Measurements from ENCODE around the gene LRRC72. TPM values are rescaled to one million over a fixed set of nuclear protein-coding genes. Genes with fewer than 3 reads are reported as not detected.
"Not testable (repeated sequence)": the region's sequence is repeated elsewhere in the genome, so short reads cannot be mapped to it uniquely, and the experiment has no call there.

LRRC72 gene
- total RNA-seq, 2 experiments from 2014 or later, result not detected

DNA sequence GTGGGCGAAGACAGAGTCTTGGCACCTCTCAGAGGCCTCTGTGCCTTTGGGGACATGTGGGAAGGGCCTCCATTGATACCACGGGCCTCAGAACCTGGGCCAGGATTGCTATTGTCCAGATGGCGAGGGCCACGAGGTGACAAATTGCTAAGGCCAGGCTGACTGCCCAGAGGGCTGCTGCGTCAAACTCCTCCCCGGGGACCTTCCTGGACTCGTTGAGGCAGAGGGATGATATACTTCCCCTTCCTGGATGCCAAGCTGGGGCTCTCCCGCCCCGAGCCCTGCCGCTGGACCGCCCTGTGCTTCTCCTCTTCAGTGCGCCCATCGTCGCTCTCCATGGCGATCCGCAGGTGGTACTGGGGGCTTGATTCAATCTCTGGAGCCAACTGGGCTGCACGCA is 58.9 kb downstream of the LRRC72 start:
- DNase-seq, result no peak
- Mint-ChIP-seq H3K9me3 (no peaks in the 10 kb centered on the region), H3K27me3 (peaks cover 6% of the 10 kb centered on the region), H3K4me1 (no peaks in the 10 kb centered on the region), H3K27ac (no peak overlapping the region), H3K4me3 (no peak overlapping the region), H3K36me3 (no peaks in the 10 kb centered on the region)

DNA sequence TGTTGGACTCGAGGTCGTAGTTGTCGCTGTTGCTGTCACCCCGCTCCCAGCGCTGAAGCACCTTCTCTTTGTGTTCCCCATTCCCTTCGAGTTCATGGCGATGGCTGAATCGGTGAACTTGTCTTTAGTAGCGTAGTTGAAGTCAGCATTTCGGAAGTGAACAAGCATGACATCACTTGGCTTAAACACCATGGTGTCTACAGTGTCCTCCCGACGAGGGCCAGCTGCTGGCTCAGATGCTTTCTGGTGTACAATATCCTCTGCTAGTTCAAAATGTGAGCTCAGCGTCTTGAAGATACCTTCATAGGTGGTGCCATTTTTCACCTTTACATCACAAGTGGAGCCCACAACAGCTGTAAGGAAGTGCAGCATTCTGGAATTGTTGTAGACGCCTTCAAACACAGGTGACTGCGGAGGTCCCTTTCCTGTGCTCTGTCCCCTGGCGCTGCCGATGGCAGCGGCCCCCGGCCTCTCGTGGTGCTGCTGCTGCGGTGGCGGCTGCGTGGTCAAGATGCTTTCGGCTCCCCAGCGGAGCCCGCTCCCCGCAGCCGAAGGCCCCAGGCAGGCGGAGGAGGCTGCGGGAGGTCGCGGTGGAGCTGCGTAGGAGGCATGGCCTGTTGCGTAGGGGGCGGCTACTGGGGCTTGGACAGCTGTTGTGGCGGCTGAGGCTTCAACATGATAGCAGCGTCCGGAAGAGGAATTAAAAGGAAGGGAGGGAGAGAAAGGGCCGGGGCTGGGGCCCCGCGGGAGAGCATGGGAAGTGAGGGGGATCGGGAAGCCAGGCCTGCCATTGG is 59.7 kb downstream of the LRRC72 start:
- Mint-ChIP-seq H3K4me3 (no peak overlapping the region), H3K36me3 (no peaks in the 10 kb centered on the region), H3K27ac (no peak overlapping the region), H3K4me1 (no peaks in the 10 kb centered on the region), H3K27me3 (peaks cover 6% of the 10 kb centered on the region), H3K9me3 (no peaks in the 10 kb centered on the region)
- DNase-seq, result no peak

DNA sequence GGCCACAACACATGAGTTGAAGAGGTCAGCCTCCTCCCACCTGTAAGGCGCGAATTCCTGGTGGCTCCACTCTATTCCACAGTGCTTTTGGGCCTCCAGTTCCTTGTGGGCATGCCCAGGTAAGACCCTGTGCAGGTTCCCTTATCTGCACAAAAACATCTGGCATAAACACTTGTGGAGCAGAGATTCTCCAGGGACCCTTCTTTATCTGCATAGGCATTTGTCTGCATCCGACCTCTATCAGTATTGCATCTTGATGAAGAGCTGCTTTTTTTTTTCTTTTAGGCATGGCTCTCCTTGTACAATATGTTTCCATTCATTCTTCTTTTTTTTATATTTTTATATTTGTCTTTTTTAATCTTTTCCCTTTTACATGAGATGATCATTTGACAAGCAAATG is 60.5 kb downstream of the LRRC72 start:
- no peak for DNase-seq
- Mint-ChIP-seq H3K9me3 (no peaks in the 10 kb centered on the region), H3K27ac (no peak overlapping the region), H3K27me3 (peaks cover 2% of the 10 kb centered on the region), H3K4me3 (no peak overlapping the region), H3K4me1 (no peaks in the 10 kb centered on the region), H3K36me3 (no peaks in the 10 kb centered on the region)

DNA sequence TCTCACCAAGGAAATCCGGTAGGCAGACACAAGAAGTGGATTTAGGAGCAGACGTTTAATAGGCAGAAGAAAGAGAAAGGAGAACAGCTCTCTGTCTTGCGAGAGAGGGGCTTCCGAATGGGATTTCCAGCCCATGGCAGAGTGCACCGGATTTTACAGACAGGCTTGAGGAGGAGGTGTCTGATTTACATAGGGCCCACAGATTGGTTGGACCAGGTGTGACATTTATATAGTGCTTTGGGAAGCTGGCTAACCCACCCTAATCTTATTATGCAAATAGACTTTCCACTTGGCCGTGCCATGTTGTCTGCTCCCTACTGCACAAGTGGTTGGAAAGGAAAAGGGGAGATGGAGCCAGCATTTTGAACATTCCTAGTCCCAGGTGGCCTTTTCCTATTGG is 61.2 kb downstream of the LRRC72 start:
- Mint-ChIP-seq H3K4me1 (no peaks in the 10 kb centered on the region), H3K4me3 (no peak overlapping the region)

DNA sequence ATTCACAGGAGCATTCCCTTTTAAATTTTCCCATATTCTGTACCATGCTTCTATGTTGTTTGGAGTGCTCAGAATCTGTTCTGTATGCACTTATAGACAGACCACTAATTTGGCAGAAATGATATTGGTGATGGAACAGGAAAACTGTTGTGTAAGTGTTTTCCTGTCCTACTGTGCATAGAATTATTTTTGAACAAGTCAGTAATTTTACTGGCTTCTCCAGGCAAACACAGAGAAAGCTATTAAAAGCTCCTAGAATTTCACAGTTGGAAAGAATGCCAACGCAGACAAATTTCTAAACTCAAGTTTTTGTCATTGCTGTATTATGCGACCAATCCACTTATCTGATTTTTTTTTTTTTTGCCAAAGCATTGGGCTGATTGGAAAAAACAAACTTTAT is 63.3 kb downstream of the LRRC72 start:
- no peaks in the 10 kb centered on the region for H3K9me3 Mint-ChIP-seq
- no peaks in the 10 kb centered on the region for H3K36me3 Mint-ChIP-seq
- H3K27ac Mint-ChIP-seq, result no peak overlapping the region
- no peaks in the 10 kb centered on the region for H3K4me1 Mint-ChIP-seq
- H3K4me3 Mint-ChIP-seq, result no peak overlapping the region
- peaks cover 2% of the 10 kb centered on the region for H3K27me3 Mint-ChIP-seq
- no peak for DNase-seq

More for the DNA sequence above, 61.2 kb downstream of the LRRC72 start:
- no peak overlapping the region for H3K27ac Mint-ChIP-seq
- DNase-seq, result no peak
- H3K27me3 Mint-ChIP-seq, result peaks cover 2% of the 10 kb centered on the region
- no peaks in the 10 kb centered on the region for H3K9me3 Mint-ChIP-seq
- H3K36me3 Mint-ChIP-seq, result no peaks in the 10 kb centered on the region

DNA sequence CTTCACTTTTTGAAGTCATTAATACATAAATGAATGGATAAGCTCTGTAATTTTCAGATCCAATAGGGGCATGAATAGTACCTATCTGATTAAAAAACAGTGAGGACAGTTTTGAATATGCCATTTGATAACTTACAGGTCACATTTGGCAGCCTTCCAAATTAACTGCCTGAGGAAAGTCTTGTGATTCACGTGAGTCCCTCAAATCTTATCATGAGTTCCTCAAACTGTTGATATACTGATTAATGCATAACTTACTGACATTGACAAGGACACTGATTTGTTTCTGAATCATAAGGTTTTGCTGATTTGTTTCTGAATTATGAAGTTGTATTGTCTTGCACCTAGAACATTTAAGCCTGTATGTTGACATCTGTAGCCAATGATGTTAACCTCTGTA is 63.8 kb downstream of the LRRC72 start:
- H3K4me1 Mint-ChIP-seq, result no peaks in the 10 kb centered on the region
- H3K27me3 Mint-ChIP-seq, result no peaks in the 10 kb centered on the region
- H3K27ac Mint-ChIP-seq, result no peak overlapping the region
- H3K4me3 Mint-ChIP-seq, result no peak overlapping the region
- H3K9me3 Mint-ChIP-seq, result no peaks in the 10 kb centered on the region
- no peaks in the 10 kb centered on the region for H3K36me3 Mint-ChIP-seq
- no peak for DNase-seq

DNA sequence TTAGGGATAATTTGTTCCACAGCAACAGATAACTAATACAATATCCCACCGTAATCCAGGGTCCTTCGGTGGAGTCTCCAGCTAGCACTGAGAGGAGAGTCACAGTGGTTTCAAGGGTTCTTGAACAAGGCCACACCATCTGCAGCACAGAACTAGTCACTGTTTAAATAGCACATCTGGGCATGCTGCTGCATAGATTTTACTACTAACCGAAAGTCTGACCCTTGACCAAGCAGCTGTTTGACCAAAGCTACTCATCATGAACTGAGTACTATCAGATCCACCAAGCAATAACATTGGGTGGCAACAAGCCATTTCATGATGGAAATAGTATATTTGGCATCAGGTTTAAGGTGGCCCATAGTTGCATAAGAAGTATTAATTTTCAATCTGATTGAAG is 65.8 kb downstream of the LRRC72 start:
- Mint-ChIP-seq H3K9me3 (no peaks in the 10 kb centered on the region), H3K36me3 (no peaks in the 10 kb centered on the region), H3K27ac (no peak overlapping the region), H3K27me3 (no peaks in the 10 kb centered on the region), H3K4me1 (no peaks in the 10 kb centered on the region), H3K4me3 (no peak overlapping the region)
- DNase-seq, result no peak

DNA sequence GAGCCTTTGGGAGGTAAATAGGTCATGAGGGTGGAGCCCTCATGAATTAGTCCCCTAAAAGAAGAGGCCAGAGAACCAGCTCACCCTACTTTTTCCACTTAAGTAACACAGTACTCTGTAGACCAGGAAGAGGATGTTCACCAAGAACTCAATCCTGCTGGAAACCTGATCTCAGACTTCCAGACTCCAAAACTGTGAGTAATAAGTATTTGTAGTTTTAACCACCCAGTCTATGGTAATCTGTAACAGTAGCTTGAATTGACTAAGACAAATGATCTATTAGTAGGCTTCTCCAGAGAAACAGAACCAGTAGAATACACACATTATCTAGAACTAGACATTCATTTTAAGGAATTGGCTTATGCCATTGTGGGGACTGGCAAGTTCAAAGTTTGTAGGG is 67.4 kb downstream of the LRRC72 start:
- no peak overlapping the region for H3K4me3 Mint-ChIP-seq
- H3K27me3 Mint-ChIP-seq, result no peaks in the 10 kb centered on the region
- no peaks in the 10 kb centered on the region for H3K36me3 Mint-ChIP-seq
- no peaks in the 10 kb centered on the region for H3K4me1 Mint-ChIP-seq
- H3K27ac Mint-ChIP-seq, result no peak overlapping the region
- no peak for DNase-seq
- H3K9me3 Mint-ChIP-seq, result no peaks in the 10 kb centered on the region

DNA sequence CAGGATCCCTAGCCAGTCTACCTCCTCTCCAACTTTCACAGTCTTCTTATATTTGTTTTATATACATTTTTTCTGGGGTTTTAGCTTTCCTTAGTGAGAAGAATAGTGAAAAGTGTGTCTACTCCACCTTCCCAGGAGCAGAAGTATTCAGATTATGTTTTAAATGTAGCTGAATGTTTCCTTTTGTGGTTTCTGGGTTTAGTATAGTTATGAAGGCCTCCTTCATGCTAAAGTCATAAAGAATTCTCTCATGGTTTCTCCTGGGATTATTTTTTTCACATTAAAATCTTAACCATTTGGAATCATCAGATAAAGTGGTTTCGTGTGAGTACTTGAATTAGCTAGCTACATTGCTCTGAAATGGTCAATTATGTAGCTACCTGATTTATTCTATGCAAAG is 68.1 kb downstream of the LRRC72 start:
- H3K4me1 Mint-ChIP-seq, result no peaks in the 10 kb centered on the region
- H3K4me3 Mint-ChIP-seq, result no peak overlapping the region
- no peak for DNase-seq
- H3K27me3 Mint-ChIP-seq, result no peaks in the 10 kb centered on the region
- H3K36me3 Mint-ChIP-seq, result no peaks in the 10 kb centered on the region
- no peak overlapping the region for H3K27ac Mint-ChIP-seq
- H3K9me3 Mint-ChIP-seq, result no peaks in the 10 kb centered on the region

DNA sequence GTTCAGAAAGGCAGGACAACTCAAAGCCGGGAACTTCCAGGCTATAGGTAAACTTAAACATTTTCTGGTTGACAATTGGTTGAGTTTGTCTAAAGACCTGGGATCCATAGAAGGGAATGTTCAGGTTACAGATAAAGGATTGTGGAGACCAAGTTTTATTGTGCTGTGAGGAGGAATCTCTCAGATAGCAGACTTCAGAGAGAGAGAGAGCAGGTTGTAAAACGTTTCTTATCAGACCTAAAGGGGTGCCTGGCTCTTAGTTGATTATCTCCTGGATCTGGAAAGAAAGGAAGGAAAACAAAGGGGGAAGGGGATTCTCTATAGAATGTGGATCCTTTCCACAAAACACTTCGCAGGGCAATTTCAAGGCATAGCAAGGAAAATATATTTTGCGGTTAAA is 69.0 kb downstream of the LRRC72 start:
- H3K4me3 Mint-ChIP-seq, H3K36me3 Mint-ChIP-seq, H3K27me3 Mint-ChIP-seq, H3K9me3 Mint-ChIP-seq, DNase-seq, H3K27ac Mint-ChIP-seq, H3K4me1 Mint-ChIP-seq: not testable (repeated sequence)

DNA sequence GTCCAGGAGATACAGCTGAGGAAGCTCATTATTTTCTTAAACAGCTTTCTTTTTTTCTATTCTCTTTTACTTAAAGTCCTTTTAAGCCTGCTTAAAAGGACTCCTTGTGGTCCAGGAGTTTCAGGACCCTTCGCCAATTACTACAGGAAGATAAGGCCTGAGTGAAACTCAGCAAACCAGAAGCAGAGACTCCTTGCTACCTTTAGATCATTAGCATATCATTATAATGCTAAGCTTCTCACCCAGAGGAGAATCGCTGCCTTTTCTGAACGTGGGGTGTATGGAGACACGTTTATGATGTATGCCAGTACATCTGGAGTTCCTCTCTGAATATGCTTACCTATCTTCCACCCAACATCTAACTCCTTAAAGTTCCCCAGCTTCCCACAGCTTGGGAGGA is 71.4 kb downstream of the LRRC72 start:
- Mint-ChIP-seq H3K4me1 (no peaks in the 10 kb centered on the region), H3K27ac (no peak overlapping the region), H3K9me3 (no peaks in the 10 kb centered on the region), H3K36me3 (peaks cover 15% of the 10 kb centered on the region), H3K4me3 (no peak overlapping the region), H3K27me3 (no peaks in the 10 kb centered on the region)
- no peak for DNase-seq

DNA sequence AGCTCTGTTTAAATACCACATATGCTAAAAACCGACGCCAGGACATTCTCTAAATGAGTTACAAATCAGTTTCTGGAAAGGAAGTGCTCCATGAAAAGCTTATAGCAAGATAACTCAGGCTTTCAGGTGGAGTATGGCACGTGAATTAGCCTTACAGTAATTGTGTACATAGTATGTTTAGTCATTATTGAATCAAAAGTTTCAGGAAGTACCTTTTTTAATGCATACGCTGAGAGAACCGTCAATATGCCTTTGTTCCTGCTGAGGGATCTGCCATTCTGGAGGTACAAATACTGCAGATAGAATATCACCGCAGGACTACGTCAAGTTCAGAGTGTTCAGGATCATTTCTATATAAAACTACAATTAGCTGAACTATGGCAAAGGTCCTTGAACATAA is 73.2 kb downstream of the LRRC72 start:
- Mint-ChIP-seq H3K9me3 (no peaks in the 10 kb centered on the region), H3K27ac (no peak overlapping the region), H3K4me3 (no peak overlapping the region), H3K27me3 (no peaks in the 10 kb centered on the region), H3K4me1 (no peaks in the 10 kb centered on the region), H3K36me3 (peaks cover 20% of the 10 kb centered on the region)
- no peak for DNase-seq

DNA sequence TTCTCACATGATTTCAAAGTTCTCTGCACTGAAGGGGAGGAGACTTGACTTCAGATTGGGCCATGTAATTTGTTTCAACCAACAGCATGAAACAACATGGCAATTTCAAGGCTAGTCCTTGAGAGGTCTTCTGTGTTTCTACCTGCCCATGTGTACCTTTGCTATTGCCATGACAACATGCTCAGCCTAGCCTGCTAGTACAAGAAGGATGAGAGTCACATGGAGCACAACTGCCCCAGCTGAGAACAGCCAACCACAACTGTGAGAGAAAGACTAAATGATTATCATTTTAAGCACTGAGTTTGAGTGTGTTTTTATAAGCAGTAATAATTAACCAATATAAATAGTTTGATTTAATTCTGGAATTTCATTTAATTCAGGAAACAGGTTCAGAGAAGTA is 77.0 kb downstream of the LRRC72 start:
- no peak for DNase-seq
- Mint-ChIP-seq H3K4me3 (no peak overlapping the region), H3K36me3 (peaks cover 22% of the 10 kb centered on the region), H3K4me1 (peaks cover 3% of the 10 kb centered on the region), H3K9me3 (no peaks in the 10 kb centered on the region), H3K27me3 (no peaks in the 10 kb centered on the region), H3K27ac (no peak overlapping the region)

DNA sequence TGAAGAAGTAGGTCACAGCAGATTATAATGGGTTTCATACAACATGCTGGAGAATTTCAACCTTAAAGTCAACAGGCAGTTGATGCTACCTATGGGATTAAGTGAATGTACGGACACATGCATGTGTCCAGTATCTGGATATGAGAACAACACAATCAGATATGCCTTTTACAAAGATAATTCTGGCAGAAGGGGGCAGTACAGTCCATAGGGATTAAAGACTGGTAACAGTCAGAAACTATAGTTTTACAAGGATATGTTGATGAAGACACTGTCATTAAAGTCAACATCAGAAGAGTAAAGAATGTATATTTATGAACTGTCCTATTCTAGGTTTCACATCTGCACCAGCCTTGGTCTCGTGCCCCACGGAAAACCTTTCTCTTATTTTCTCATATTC is 77.4 kb downstream of the LRRC72 start:
- no peak overlapping the region for H3K4me3 Mint-ChIP-seq
- H3K27ac Mint-ChIP-seq, result no peak overlapping the region
- H3K36me3 Mint-ChIP-seq, result peaks cover 23% of the 10 kb centered on the region
- peaks cover 3% of the 10 kb centered on the region for H3K4me1 Mint-ChIP-seq
- no peak for DNase-seq
- no peaks in the 10 kb centered on the region for H3K27me3 Mint-ChIP-seq
- no peaks in the 10 kb centered on the region for H3K9me3 Mint-ChIP-seq

DNA sequence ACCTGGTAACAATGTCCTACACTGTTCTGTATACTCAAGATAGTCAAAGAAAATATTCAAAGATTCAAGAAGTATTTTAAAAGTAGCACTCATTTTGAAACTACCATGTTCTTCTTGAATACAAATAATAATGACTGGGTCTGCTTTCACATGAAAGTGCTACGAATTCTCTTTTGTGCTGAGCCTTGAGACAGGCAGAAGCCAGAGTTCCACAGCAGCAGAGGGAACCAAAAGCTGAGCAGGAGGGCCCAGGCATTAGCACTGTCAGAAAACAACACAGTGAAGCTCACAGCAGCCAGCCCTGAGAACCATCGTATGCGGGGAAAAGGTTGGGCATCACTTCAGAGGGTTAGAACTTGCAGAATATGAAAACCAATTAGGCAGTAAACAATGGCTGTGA is 80.1 kb downstream of the LRRC72 start:
- H3K27ac Mint-ChIP-seq, result no peak overlapping the region
- no peaks in the 10 kb centered on the region for H3K27me3 Mint-ChIP-seq
- peaks cover 4% of the 10 kb centered on the region for H3K4me1 Mint-ChIP-seq
- DNase-seq, result no peak
- no peaks in the 10 kb centered on the region for H3K9me3 Mint-ChIP-seq
- peaks cover 17% of the 10 kb centered on the region for H3K36me3 Mint-ChIP-seq
- no peak overlapping the region for H3K4me3 Mint-ChIP-seq

DNA sequence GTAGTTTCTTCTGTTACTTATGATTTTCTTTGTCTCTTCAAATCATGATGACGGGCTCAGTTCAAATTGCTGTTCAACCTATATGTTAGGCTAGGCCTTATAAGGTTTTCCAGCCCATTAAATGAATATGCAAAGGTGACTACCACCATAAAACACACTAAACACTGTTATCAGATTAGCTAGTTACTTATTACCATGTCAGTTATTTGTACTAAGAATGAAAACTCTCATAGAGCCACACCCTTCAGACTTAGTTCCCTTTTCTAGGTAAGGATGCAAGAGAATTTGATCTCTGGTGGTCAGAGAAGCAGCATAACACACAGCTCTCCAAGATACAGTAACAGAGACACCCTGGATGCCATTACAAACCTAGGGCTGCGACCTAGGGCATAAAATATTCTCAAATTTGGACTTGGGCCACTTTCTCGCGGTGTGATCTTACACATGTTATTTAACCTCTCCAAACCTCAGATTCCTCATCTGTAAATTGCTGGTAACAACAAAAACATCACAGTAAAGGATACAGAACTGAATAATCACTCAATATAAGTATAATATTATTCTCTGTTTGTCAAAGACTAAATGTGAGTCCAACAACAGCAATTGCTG is 83.3 kb downstream of the LRRC72 start:
- H3K4me1 Mint-ChIP-seq, result peaks cover 8% of the 10 kb centered on the region
- H3K4me3 Mint-ChIP-seq, result no peak overlapping the region
- H3K27me3 Mint-ChIP-seq, result no peaks in the 10 kb centered on the region
- no peaks in the 10 kb centered on the region for H3K9me3 Mint-ChIP-seq
- no peak for DNase-seq
- H3K27ac Mint-ChIP-seq, result no peak overlapping the region
- peaks cover 14% of the 10 kb centered on the region for H3K36me3 Mint-ChIP-seq

Data from activated naive CD8-positive, alpha-beta T cell treated with anti-CD3 and anti-CD28 coated beads for 36 hours (primary cell).